Measurements from ENCODE around the gene MYL6.
"Not testable (repeated sequence)": the region's sequence is repeated elsewhere in the genome, so short reads cannot be mapped to it uniquely, and the experiment has no call there.

Gene MYL6

GRCh38 chr12:56196818-56197550 lies 38.8 kb downstream of the MYL6 start:
- H3K4me3 ChIP-seq (ENCODE audit: low read depth, low read length); H3K9me3 ChIP-seq (ENCODE audit: control insufficient read depth, insufficient read depth, low read depth, low read length); H3K9ac ChIP-seq (ENCODE audit: low read length); H3K36me3 ChIP-seq (ENCODE audit: control insufficient read depth, insufficient read depth, low read length); H3K27me3 ChIP-seq (ENCODE audit: control insufficient read depth, insufficient read depth, low read length): not testable (repeated sequence)
- Histone ChIP-seq H3K27ac (ENCODE audit: low read depth, low read length) (peak overlapping the region; percentile 6; the same call in 1 of the 2 replicates), H3K4me1 (ENCODE audit: control insufficient read depth, insufficient read depth, low read length) (peaks cover 17% of the 10 kb centered on the region; the same call in 1 of the 2 replicates)

GRCh38 chr12:56197921-56198635 lies 39.9 kb downstream of the MYL6 start:
- Histone ChIP-seq H3K36me3 (ENCODE audit: control insufficient read depth, insufficient read depth, low read length) (no peaks in the 10 kb centered on the region), H3K9ac (ENCODE audit: low read length) (no peak overlapping the region), H3K27ac (ENCODE audit: low read depth, low read length) (no peak overlapping the region)

GRCh38 chr12:56198836-56199235 lies 40.7 kb downstream of the MYL6 start:
- no peaks in the 10 kb centered on the region for H3K27me3 ChIP-seq (ENCODE audit: control insufficient read depth, insufficient read depth, low read length)
- H3K27ac ChIP-seq (ENCODE audit: low read depth, low read length) = no peak overlapping the region
- no peak overlapping the region for H3K9ac ChIP-seq (ENCODE audit: low read length)
- H3K4me1 ChIP-seq (ENCODE audit: control insufficient read depth, insufficient read depth, low read length) = peaks cover 17% of the 10 kb centered on the region; the same call in 1 of the 2 replicates
- H3K9me3 ChIP-seq (ENCODE audit: control insufficient read depth, insufficient read depth, low read depth, low read length) = no peaks in the 10 kb centered on the region
- H3K4me3 ChIP-seq (ENCODE audit: low read depth, low read length) = no peak overlapping the region
- no peaks in the 10 kb centered on the region for H3K36me3 ChIP-seq (ENCODE audit: control insufficient read depth, insufficient read depth, low read length)

More at GRCh38 chr12:56197921-56198635, 39.9 kb downstream of the MYL6 start:
- peaks cover 17% of the 10 kb centered on the region; the same call in 1 of the 2 replicates for H3K4me1 ChIP-seq (ENCODE audit: control insufficient read depth, insufficient read depth, low read length)
- no peaks in the 10 kb centered on the region for H3K27me3 ChIP-seq (ENCODE audit: control insufficient read depth, insufficient read depth, low read length)
- no peak overlapping the region for H3K4me3 ChIP-seq (ENCODE audit: low read depth, low read length)
- H3K9me3 ChIP-seq (ENCODE audit: control insufficient read depth, insufficient read depth, low read depth, low read length) = no peaks in the 10 kb centered on the region

- Histone ChIP-seq H3K36me3 (ENCODE audit: control insufficient read depth, insufficient read depth, low read length) (peaks cover 30% of the 10 kb centered on the region), H3K4me1 (ENCODE audit: control insufficient read depth, insufficient read depth, low read length) (peaks cover 13% of the 10 kb centered on the region; the same call in 1 of the 2 replicates), H3K27me3 (ENCODE audit: control insufficient read depth, insufficient read depth, low read length) (no peaks in the 10 kb centered on the region), H3K27ac (ENCODE audit: low read depth, low read length) (no peak overlapping the region), H3K4me3 (ENCODE audit: low read depth, low read length) (no peak overlapping the region), H3K9me3 (ENCODE audit: control insufficient read depth, insufficient read depth, low read depth, low read length) (no peaks in the 10 kb centered on the region), H3K9ac (ENCODE audit: low read length) (no peak overlapping the region)
Measured at GRCh38 chr12:56202366-56202765, 44.2 kb downstream of the MYL6 start.

GRCh38 chr12:56202838-56203237 lies 44.7 kb downstream of the MYL6 start:
- Histone ChIP-seq H3K36me3 (ENCODE audit: control insufficient read depth, insufficient read depth, low read length) (peaks cover 35% of the 10 kb centered on the region), H3K27me3 (ENCODE audit: control insufficient read depth, insufficient read depth, low read length) (no peaks in the 10 kb centered on the region), H3K9ac (ENCODE audit: low read length) (no peak overlapping the region), H3K9me3 (ENCODE audit: control insufficient read depth, insufficient read depth, low read depth, low read length) (no peaks in the 10 kb centered on the region), H3K4me3 (ENCODE audit: low read depth, low read length) (no peak overlapping the region), H3K27ac (ENCODE audit: low read depth, low read length) (no peak overlapping the region), H3K4me1 (ENCODE audit: control insufficient read depth, insufficient read depth, low read length) (peaks cover 13% of the 10 kb centered on the region; the same call in 1 of the 2 replicates)

GRCh38 chr12:56204275-56204674 lies 46.1 kb downstream of the MYL6 start:
- Histone ChIP-seq H3K27ac (ENCODE audit: low read depth, low read length) (no peak overlapping the region), H3K27me3 (ENCODE audit: control insufficient read depth, insufficient read depth, low read length) (no peaks in the 10 kb centered on the region), H3K9ac (ENCODE audit: low read length) (no peak overlapping the region), H3K36me3 (ENCODE audit: control insufficient read depth, insufficient read depth, low read length) (peaks cover 46% of the 10 kb centered on the region), H3K4me3 (ENCODE audit: low read depth, low read length) (no peak overlapping the region), H3K4me1 (ENCODE audit: control insufficient read depth, insufficient read depth, low read length) (no peaks in the 10 kb centered on the region), H3K9me3 (ENCODE audit: control insufficient read depth, insufficient read depth, low read depth, low read length) (no peaks in the 10 kb centered on the region)

- H3K9ac ChIP-seq (ENCODE audit: low read length) = no peak overlapping the region
- H3K36me3 ChIP-seq (ENCODE audit: control insufficient read depth, insufficient read depth, low read length) = peaks cover 55% of the 10 kb centered on the region
- H3K4me3 ChIP-seq (ENCODE audit: low read depth, low read length) = no peak overlapping the region
- no peaks in the 10 kb centered on the region for H3K9me3 ChIP-seq (ENCODE audit: control insufficient read depth, insufficient read depth, low read depth, low read length)
- no peaks in the 10 kb centered on the region for H3K27me3 ChIP-seq (ENCODE audit: control insufficient read depth, insufficient read depth, low read length)
- H3K27ac ChIP-seq (ENCODE audit: low read depth, low read length) = no peak overlapping the region
- no peaks in the 10 kb centered on the region for H3K4me1 ChIP-seq (ENCODE audit: control insufficient read depth, insufficient read depth, low read length)
Measured at GRCh38 chr12:56205445-56205844, 47.3 kb downstream of the MYL6 start.

- no peak overlapping the region for H3K9ac ChIP-seq (ENCODE audit: low read length)
- peaks cover 64% of the 10 kb centered on the region for H3K36me3 ChIP-seq (ENCODE audit: control insufficient read depth, insufficient read depth, low read length)
- no peak overlapping the region for H3K27ac ChIP-seq (ENCODE audit: low read depth, low read length)
- no peak overlapping the region for H3K4me3 ChIP-seq (ENCODE audit: low read depth, low read length)
- no peaks in the 10 kb centered on the region for H3K4me1 ChIP-seq (ENCODE audit: control insufficient read depth, insufficient read depth, low read length)
- H3K9me3 ChIP-seq (ENCODE audit: control insufficient read depth, insufficient read depth, low read depth, low read length) = no peaks in the 10 kb centered on the region
- H3K27me3 ChIP-seq (ENCODE audit: control insufficient read depth, insufficient read depth, low read length) = no peaks in the 10 kb centered on the region
Measured at GRCh38 chr12:56206452-56207166, 48.5 kb downstream of the MYL6 start.

- no peak overlapping the region for H3K27ac ChIP-seq (ENCODE audit: low read depth, low read length)
- no peaks in the 10 kb centered on the region for H3K27me3 ChIP-seq (ENCODE audit: control insufficient read depth, insufficient read depth, low read length)
- no peak overlapping the region for H3K9ac ChIP-seq (ENCODE audit: low read length)
- H3K4me3 ChIP-seq (ENCODE audit: low read depth, low read length) = no peak overlapping the region
- H3K36me3 ChIP-seq (ENCODE audit: control insufficient read depth, insufficient read depth, low read length) = peaks cover 78% of the 10 kb centered on the region
- no peaks in the 10 kb centered on the region for H3K9me3 ChIP-seq (ENCODE audit: control insufficient read depth, insufficient read depth, low read depth, low read length)
- no peaks in the 10 kb centered on the region for H3K4me1 ChIP-seq (ENCODE audit: control insufficient read depth, insufficient read depth, low read length)
Measured at GRCh38 chr12:56208006-56208405, 49.8 kb downstream of the MYL6 start.

All from HUES6 (cell line).